ENCODE data around the gene DOCK3.
A peak's percentile ranks its signal among the peaks of the same experiment; 100 is the strongest.

DOCK3 gene

GRCh38 chr3:51388286-51389029 is 713.7 kb downstream of the DOCK3 start:
- H4K20me1 ChIP-seq: peaks cover 59 to 69% (median 65%) of the 10 kb centered on the region in 11 experiments; a peak in 21 of 22 replicates
- TF ChIP-seq Cebpa-rat (IDR thresholded peaks at IDR 0.05): no peak

GRCh38 chr3:51389423-51390183 is 714.9 kb downstream of the DOCK3 start:
- Histone ChIP-seq H3K27me3 (no peaks in the 10 kb centered on the region), H4K20me1 (peaks cover 71 to 81% (median 76%) of the 10 kb centered on the region in 11 experiments), H3K4me3 (peak overlapping the region in 4 of 10 experiments; percentile 76 to 94 (median 88); a peak in 9 of 20 replicates), H3K27ac (no peak overlapping the region), H3K9ac (peak overlapping the region in 9 of 11 experiments; percentile 5 to 100 (median 99); a peak in 12 of 22 replicates), H3K4me2 (peak overlapping the region; percentile 87 to 99 (median 94)), H3K9me3 (replicated peaks in 1 of 11) (no peaks in the 10 kb centered on the region), H3K4me1 (peaks cover 71 to 78% (median 74%) of the 10 kb centered on the region in 10 experiments), H3K36me3 (peaks cover 52 to 75% (median 68%) of the 10 kb centered on the region in 11 experiments)
- TF ChIP-seq Cebpa-rat (IDR thresholded peaks at IDR 0.05): no peak

More at GRCh38 chr3:51388286-51389029, 713.7 kb downstream of the DOCK3 start:
- H3K9me3 ChIP-seq (replicated peaks in 1 of 11): no peaks in the 10 kb centered on the region
- peak overlapping the region; percentile 93 to 99 (median 98); a peak in 19 of 22 replicates for H3K9ac ChIP-seq
- no peaks in the 10 kb centered on the region for H3K27me3 ChIP-seq
- peaks cover 62 to 73% (median 66%) of the 10 kb centered on the region in 10 experiments for H3K4me1 ChIP-seq
- H3K4me3 ChIP-seq: peak overlapping the region in 9 of 10 experiments; percentile 75 to 98 (median 88); a peak in 14 of 20 replicates
- peaks cover 41 to 64% (median 57%) of the 10 kb centered on the region in 11 experiments for H3K36me3 ChIP-seq
- peak overlapping the region; percentile 87 to 99 (median 94) for H3K4me2 ChIP-seq
- H3K27ac ChIP-seq: peak overlapping the region in 6 of 11 experiments; percentile 3 to 99 (median 95); a peak in 3 of 22 replicates

GRCh38 chr3:51390246-51391074 is 715.7 kb downstream of the DOCK3 start:
- Histone ChIP-seq H3K4me1 (peaks cover 79 to 87% (median 82%) of the 10 kb centered on the region in 10 experiments), H3K4me3 (peak overlapping the region; percentile 76 to 94 (median 87)), H3K9ac (peak overlapping the region; percentile 99 to 100 (median 99)), H3K36me3 (peaks cover 61 to 84% (median 77%) of the 10 kb centered on the region in 11 experiments), H3K9me3 (replicated peaks in 1 of 11) (no peaks in the 10 kb centered on the region), H3K4me2 (peak overlapping the region; percentile 77 to 99 (median 94)), H4K20me1 (peaks cover 79 to 89% (median 85%) of the 10 kb centered on the region in 11 experiments), H3K27ac (peak overlapping the region in 10 of 11 experiments; percentile 96 to 99 (median 99); a peak in 20 of 22 replicates), H3K27me3 (no peaks in the 10 kb centered on the region)
- TF ChIP-seq Cebpa-rat (IDR thresholded peaks at IDR 0.05): no peak

- peak within 1 kb of the TSS; percentile 96 to 99 (median 99) for H3K27ac ChIP-seq
- no peak for TF ChIP-seq Cebpa-rat (IDR thresholded peaks at IDR 0.05)
- peak within 1 kb of the TSS; percentile 84 to 99 (median 98) for H3K4me2 ChIP-seq
- H3K4me1 ChIP-seq: peaks cover 86 to 89% (median 88%) of the 10 kb centered on the region in 10 experiments
- H3K27me3 ChIP-seq: no peaks in the 10 kb centered on the region
- peaks cover 84 to 93% (median 90%) of the 10 kb centered on the region in 11 experiments for H4K20me1 ChIP-seq
- peak within 1 kb of the TSS; percentile 76 to 94 (median 87) for H3K4me3 ChIP-seq
- peaks cover 68 to 89% (median 83%) of the 10 kb centered on the region in 11 experiments for H3K36me3 ChIP-seq
- H3K9me3 ChIP-seq (replicated peaks in 1 of 11): no peaks in the 10 kb centered on the region
- H3K9ac ChIP-seq: peak within 1 kb of the TSS; percentile 99 to 100 (median 99)
Measured at GRCh38 chr3:51391075-51391565, 716.4 kb downstream of the DOCK3 start, which contains the start of gene RBM15B. Gene RBM15B, plus strand, starts transcription at chr3:51391285. Its CDS starts 115 bp downstream, at chr3:51391400.

GRCh38 chr3:51391566-51392354 is 717.0 kb downstream of the DOCK3 start:
- peaks cover 86 to 88% (median 87%) of the 10 kb centered on the region in 10 experiments for H3K4me1 ChIP-seq
- H3K4me2 ChIP-seq: peak overlapping the region; percentile 84 to 99 (median 98)
- peak overlapping the region; percentile 76 to 94 (median 87) for H3K4me3 ChIP-seq
- H3K9me3 ChIP-seq (replicated peaks in 1 of 11): no peaks in the 10 kb centered on the region
- peak overlapping the region; percentile 96 to 99 (median 99) for H3K27ac ChIP-seq
- H3K36me3 ChIP-seq: peaks cover 74 to 89% (median 85%) of the 10 kb centered on the region in 11 experiments
- no peaks in the 10 kb centered on the region for H3K27me3 ChIP-seq
- peak overlapping the region; percentile 99 to 100 (median 99) for H3K9ac ChIP-seq
- peaks cover 81 to 93% (median 90%) of the 10 kb centered on the region in 11 experiments for H4K20me1 ChIP-seq
- no peak for TF ChIP-seq Cebpa-rat (IDR thresholded peaks at IDR 0.05)

- H4K20me1 ChIP-seq: peaks cover 73 to 93% (median 90%) of the 10 kb centered on the region in 11 experiments
- H3K27me3 ChIP-seq: no peaks in the 10 kb centered on the region
- peak overlapping the region; percentile 84 to 99 (median 98) for H3K4me2 ChIP-seq
- H3K9me3 ChIP-seq (replicated peaks in 1 of 11): no peaks in the 10 kb centered on the region
- peaks cover 74 to 89% (median 85%) of the 10 kb centered on the region in 11 experiments for H3K36me3 ChIP-seq
- no peak for TF ChIP-seq Cebpa-rat (IDR thresholded peaks at IDR 0.05)
- peaks cover 78 to 86% (median 81%) of the 10 kb centered on the region in 10 experiments for H3K4me1 ChIP-seq
- H3K27ac ChIP-seq: peak overlapping the region; percentile 96 to 99 (median 99)
- H3K9ac ChIP-seq: peak overlapping the region; percentile 99 to 100 (median 99)
- peak overlapping the region; percentile 76 to 94 (median 87) for H3K4me3 ChIP-seq
Measured at GRCh38 chr3:51392355-51393133, 717.8 kb downstream of the DOCK3 start.

GRCh38 chr3:51393134-51393495 is 718.4 kb downstream of the DOCK3 start:
- peak overlapping the region; percentile 84 to 99 (median 98) for H3K4me2 ChIP-seq
- peaks cover 68 to 93% (median 89%) of the 10 kb centered on the region in 11 experiments for H4K20me1 ChIP-seq
- no peaks in the 10 kb centered on the region for H3K27me3 ChIP-seq
- H3K4me1 ChIP-seq: peaks cover 72 to 85% (median 77%) of the 10 kb centered on the region in 10 experiments
- H3K36me3 ChIP-seq: peaks cover 74 to 89% (median 85%) of the 10 kb centered on the region in 11 experiments
- peak overlapping the region; percentile 99 to 100 (median 99); a peak in 21 of 22 replicates for H3K9ac ChIP-seq
- H3K9me3 ChIP-seq (replicated peaks in 1 of 11): no peaks in the 10 kb centered on the region
- H3K4me3 ChIP-seq: peak overlapping the region in 9 of 10 experiments; percentile 76 to 94 (median 88); a peak in 16 of 20 replicates
- peak overlapping the region in 5 of 11 experiments; percentile 20 to 99 (median 99); a peak in 4 of 22 replicates for H3K27ac ChIP-seq
- TF ChIP-seq Cebpa-rat (IDR thresholded peaks at IDR 0.05): no peak
